Hippocampal formation (tissue), 2 donors: Measurements from ENCODE around the gene NR1H3.
A peak's percentile ranks its signal among the peaks of the same experiment; 100 is the strongest.
"Not testable (repeated sequence)": the region's sequence is repeated elsewhere in the genome, so short reads cannot be mapped to it uniquely, and the experiment has no call there.

ENCODE experiments used
- DNase-seq, 2 donors: peaks; one replicate each; lab custom pipeline; 2025; lab: John Stamatoyannopoulos, UW

The NR1H3 gene

GRCh38 chr11:47305734-47306483 is 48.1 kb downstream of the NR1H3 start:
- DNase-seq: peak; percentile 33 to 43

DNA sequence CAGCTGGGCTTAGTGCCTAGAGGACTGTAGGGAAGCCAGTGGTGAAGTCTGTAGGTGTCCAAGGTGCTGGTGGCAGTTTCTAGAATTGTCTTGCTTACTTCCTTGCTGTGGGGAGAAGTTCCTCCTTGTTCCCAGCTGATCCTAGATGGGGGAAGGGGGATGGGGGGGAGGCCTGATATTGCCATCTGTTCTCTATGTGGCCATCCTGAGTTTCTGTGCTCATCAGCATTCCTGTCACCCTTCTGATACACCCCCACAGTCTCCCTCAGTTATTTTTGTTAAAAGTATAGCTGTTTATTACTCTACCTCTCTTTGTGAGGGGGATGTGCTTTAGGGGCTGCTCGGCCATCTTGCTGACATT is 48.7 kb downstream of the NR1H3 start:
- DNase-seq: no peak

DNA sequence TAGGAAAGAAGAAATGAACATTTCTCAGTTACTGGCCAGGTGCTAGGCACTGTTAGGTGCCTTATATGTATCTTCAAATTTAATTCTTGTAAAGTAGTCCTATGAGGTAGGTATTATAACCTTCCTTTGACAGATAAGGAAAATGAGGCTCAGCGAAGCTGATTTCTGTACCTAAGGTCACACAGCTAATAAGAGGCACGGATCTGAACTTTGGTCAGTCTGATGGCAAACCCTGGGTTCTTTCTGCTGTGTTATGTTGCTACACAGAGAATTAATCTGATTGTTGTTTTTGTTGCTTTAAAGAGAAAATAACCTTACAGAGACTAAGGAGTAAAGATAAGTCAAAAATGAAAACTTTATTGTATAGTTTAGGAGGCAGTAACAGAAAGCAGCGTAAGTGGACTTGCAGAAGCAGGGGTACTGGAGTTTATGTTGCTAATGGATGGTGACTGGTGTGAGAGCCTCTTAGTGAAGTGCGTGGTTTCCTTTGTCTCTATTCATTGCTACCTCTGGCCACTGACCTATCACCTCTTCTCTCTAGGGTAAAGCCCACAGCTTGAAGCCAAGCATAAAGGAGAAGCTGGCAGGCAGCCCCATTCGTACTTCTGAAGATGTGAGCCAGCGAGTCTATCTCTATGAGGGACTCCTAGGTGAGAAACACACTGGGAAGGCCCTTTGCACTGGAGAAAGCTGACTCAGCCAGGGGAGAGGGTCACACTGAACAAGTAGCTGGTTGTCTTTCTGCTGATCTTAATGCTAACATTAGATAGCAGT is 50.4 kb downstream of the NR1H3 start:
- no peak for DNase-seq

- no peak for DNase-seq
Observed at GRCh38 chr11:47314992-47315391, 57.2 kb downstream of the NR1H3 start.

DNA sequence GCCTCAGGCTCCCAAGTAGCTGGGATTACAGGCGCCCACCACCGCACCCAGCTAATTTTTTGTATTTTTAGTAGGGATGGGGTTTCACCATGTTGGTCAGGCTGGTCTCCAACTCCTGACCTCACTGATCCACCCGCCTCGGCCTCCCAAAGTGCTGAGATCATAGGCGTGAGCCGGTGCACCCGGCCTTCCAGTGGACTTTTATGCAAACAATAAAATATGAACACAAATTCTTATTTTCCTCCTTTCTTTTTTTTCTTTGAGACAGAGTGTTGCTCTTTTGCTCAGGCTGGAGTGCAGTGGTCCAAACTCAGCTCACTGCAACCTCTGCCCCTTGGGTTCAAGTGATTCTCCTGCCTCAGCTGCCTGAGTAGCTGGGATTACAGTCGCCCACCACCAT is 58.7 kb downstream of the NR1H3 start:
- not testable (repeated sequence) for DNase-seq

- DNase-seq: no peak
Observed at GRCh38 chr11:47317064-47317828, 59.5 kb downstream of the NR1H3 start.

DNA sequence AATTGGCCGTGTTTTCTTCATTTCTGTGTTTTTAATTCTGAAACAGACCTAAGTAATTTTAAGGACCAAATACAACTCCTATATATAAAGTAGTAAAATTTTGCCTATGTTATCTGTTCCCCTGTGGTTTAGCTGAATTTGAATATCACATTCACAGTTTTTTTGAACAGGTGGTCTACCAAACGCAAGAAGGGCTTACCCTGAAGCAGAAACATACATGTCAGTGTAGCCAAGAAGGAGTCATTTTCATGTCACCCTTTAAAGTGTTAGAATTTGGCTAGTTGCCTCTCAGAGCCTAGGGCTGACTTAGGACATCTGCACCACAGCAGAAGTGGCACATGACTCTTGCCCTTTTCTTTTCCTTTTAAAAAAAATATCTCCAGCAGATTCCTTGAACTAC is 60.4 kb downstream of the NR1H3 start:
- no peak for DNase-seq
